HepG2 (cell line): ENCODE measurements around the gene TSTD2. TPM values are rescaled to one million over a fixed set of nuclear protein-coding genes. Genes with fewer than 3 reads are reported as not detected.

Source experiments
- ATAC-seq: fragments of 200-7000 bp; cut with Tn5 transposase; 3 replicates; pipeline ENCODE4 v1.9.1; 2020; ENCODE audit warnings: mild to moderate bottlenecking, moderate library complexity
- BruUV-seq: library from RNA; stranded (reverse); fragments of 400-500 nt; replicated peaks from 2 replicates; lab custom pipeline; 2021; lab: Mats Ljungman, UMichigan
- CTCF ChIA-PET: fragments of 300-600 bp; formaldehyde crosslinking; extraction: SDS; loops from one replicate; lab custom pipeline; 2021; ENCODE audit warnings: low total read pairs, inconsistent platforms, low intra/inter-chr PET ratio; lab: Yijun Ruan, JAX
- POLR2A ChIA-PET: fragments of 350-600 bp; sonication (Branson Sonifier 250); formaldehyde crosslinking; loops from one replicate; lab custom pipeline; 2020; ENCODE audit warnings: antibody characterized with exemption, inconsistent platforms; lab: Yijun Ruan, JAX
- DNase-seq: peaks from one replicate; pipeline ENCODE4 v3.0.0-alpha.2; 2015; ENCODE audit warnings: low spot score
- FAIRE-seq: peaks from 3 replicates; lab custom pipeline; 2011; peaks lifted over from hg19 to GRCh38; lab: Jason Lieb, UNC
- H2AFZ ChIP-seq: one replicate; pipeline ENCODE4 v1.6.1; 2011; ENCODE audit warnings: low read length, inconsistent platforms
- H3K27ac ChIP-seq: fragments of 300-600 bp; 3 replicates; pipeline ENCODE4 v1.8.0; 2011; ENCODE audit warnings: mixed run types, mild to moderate bottlenecking, mixed read lengths, low read length, inconsistent platforms; ENCODE audit not compliant: insufficient read depth; ENCODE audit errors: extremely low read length
- H3K27me3 ChIP-seq, 2 experiments: fragments of 200-600 bp in 1 of 2; 2 replicates in 1 of 2; 3 replicates in 1 of 2; pipeline versions ENCODE4 v1.6.0 to v1.8.0; 2011; ENCODE audit warnings: low read length in 2 of 2, mild to moderate bottlenecking in 2 of 2, moderate library complexity in 2 of 2, inconsistent platforms in 1 of 2; ENCODE audit not compliant: insufficient read depth in 2 of 2, control insufficient read depth in 1 of 2
- H3K36me3 ChIP-seq, 2 experiments: fragments of 200-600 bp in 1 of 2; replicated peaks in 1 of 2; 2 replicates in 1 of 2; 3 replicates in 1 of 2; pipeline versions ENCODE4 v1.5.1 to v1.8.0; 2011; ENCODE audit warnings: low read length in 2 of 2, inconsistent platforms in 1 of 2; ENCODE audit not compliant: insufficient read depth in 2 of 2, control insufficient read depth in 1 of 2
- H3K4me1 ChIP-seq: 2 replicates; pipeline ENCODE4 v1.5.1; 2012; ENCODE audit warnings: low read length, inconsistent platforms; ENCODE audit not compliant: insufficient read depth
- H3K4me2 ChIP-seq: 2 replicates; pipeline ENCODE4 v1.6.0; 2011; ENCODE audit warnings: low read depth, low read length, inconsistent platforms
- H3K4me3 ChIP-seq, 3 experiments: fragments of 200-600 bp in 1 of 3; sonication (generic), shearing (Covaris generic) in 1 of 3; replicated peaks in 1 of 3; 2 replicates each; pipeline ENCODE4 v1.5.1; 2011 to 2016; ENCODE audit warnings: low read length in 3 of 3, inconsistent platforms in 2 of 3, low read depth in 2 of 3, mild to moderate bottlenecking in 2 of 3, control low read depth in 1 of 3, mixed read lengths in 1 of 3; ENCODE audit not compliant: insufficient read depth in 1 of 3
- H3K79me2 ChIP-seq: one replicate; pipeline ENCODE4 v1.6.1; 2011; ENCODE audit warnings: low read length, inconsistent platforms; ENCODE audit not compliant: insufficient read depth
- H3K9ac ChIP-seq: 2 replicates; pipeline ENCODE4 v1.6.0; 2011; ENCODE audit warnings: mild to moderate bottlenecking, low read depth, low read length, inconsistent platforms; ENCODE audit not compliant: insufficient read depth
- H3K9me3 ChIP-seq: 2 replicates; pipeline ENCODE4 v1.5.1; 2012; ENCODE audit warnings: mild to moderate bottlenecking, low read length
- H4K20me1 ChIP-seq: 2 replicates; pipeline ENCODE4 v1.6.0; 2011; ENCODE audit warnings: inconsistent platforms, mild to moderate bottlenecking, low read length, moderate library complexity; ENCODE audit not compliant: insufficient read depth
- CEBPG ChIP-seq: IDR thresholded peaks from 2 replicates; pipeline ENCODE4 v1.6.1; 2016
- HHEX ChIP-seq: IDR thresholded peaks from 2 replicates; pipeline ENCODE4 v1.6.1; 2016; ENCODE audit warnings: control low read depth
- NAIF1 ChIP-seq: sonication (generic); formaldehyde crosslinking; IDR thresholded peaks from 2 replicates; pipeline ENCODE4 v1.5.0; 2020; ENCODE audit warnings: mild to moderate bottlenecking, missing genetic modification reagents, borderline replicate concordance
- NFIC ChIP-seq: IDR thresholded peaks from 2 replicates; pipeline ENCODE4 v1.6.1; 2012; ENCODE audit warnings: mild to moderate bottlenecking, low read length, inconsistent platforms
- RNF219 ChIP-seq: sonication (generic); formaldehyde crosslinking; IDR thresholded peaks from 2 replicates; pipeline ENCODE4 v1.5.0; 2020; ENCODE audit warnings: mild to moderate bottlenecking, missing genetic modification reagents
- ZBTB44 ChIP-seq: sonication (generic); formaldehyde crosslinking; IDR thresholded peaks from 2 replicates; pipeline ENCODE4 v1.4.0; 2020; ENCODE audit warnings: missing genetic modification reagents
- ZMAT3 ChIP-seq: sonication (generic); formaldehyde crosslinking; conservative IDR thresholded peaks from 2 replicates; pipeline ENCODE4 v1.7.0; 2021; ENCODE audit warnings: missing genetic modification reagents
- ZNF556 ChIP-seq: sonication (generic); formaldehyde crosslinking; IDR thresholded peaks from 2 replicates; pipeline ENCODE4 v1.4.0; 2020; ENCODE audit warnings: mild to moderate bottlenecking, missing genetic modification reagents, borderline replicate concordance
- WGBS: methylation state at CpG from one replicate; pipeline ENCODE4 v1.1.6; 2017; ENCODE audit warnings: low lambda C conversion rate; 5-methylcytosine and 5-hydroxymethylcytosine counted together
- in situ Hi-C: cut with HindIII; loops from 2 replicates; pipeline ENCODE4 v1.10.0; 2017; ENCODE audit warnings: low pct_unique_long_range_greater_than_20kb; ENCODE audit not compliant: extremely low pct_ligation_motif_present
- intact Hi-C: fragments of 100-400 bp; cut with micrococcal nuclease; formaldehyde crosslinking; loops from one replicate; pipeline ENCODE4 v1.10.0; 2022; ENCODE audit not compliant: unreplicated experiment
- polyA plus RNA-seq, 8 experiments: library from polyadenylated mRNA; depleted of rRNA in 3 of 8; stranded (reverse) in 7 of 8; unstranded in 1 of 8; fragments of >200 nt; fragmentation: Illumina TruSeq in 4 of 8; extraction: Trizol in 4 of 8; gene quantifications; 2 replicates each; pipeline versions ENCODE4 v1.2.1 to v1.2.3, GENCODE V29; 2011 to 2016; ENCODE audit warnings: low read depth in 4 of 8, missing spikeins in 1 of 8, mixed read lengths in 1 of 8; ENCODE audit not compliant: insufficient read depth in 1 of 8
- total RNA-seq, 5 experiments: library from RNA; depleted of rRNA; stranded (reverse); fragments of >200 nt; fragmentation: Illumina TruSeq; extraction: Trizol; gene quantifications; 2 replicates each; pipeline ENCODE4 v1.2.3, GENCODE V29; 2016; ENCODE audit warnings: low read depth in 1 of 5

TSTD2 gene
- total and polyA plus RNA-seq, 2 of the 13 experiments (the other 11 are each of a cell fraction or from before 2014, with no cell fraction given): 16.0 to 23.1 TPM

GRCh38 chr9:97594381-97594921, 38.7 kb downstream of the TSTD2 start:
- Histone ChIP-seq H3K4me1 (peaks cover 6% of the 10 kb centered on the region), H3K4me2 (no peak overlapping the region), H3K36me3 (no peaks in the 10 kb centered on the region), H3K9me3 (no peaks in the 10 kb centered on the region), H3K27ac (no peak overlapping the region), H2AFZ (no peak overlapping the region), H3K79me2 (no peaks in the 10 kb centered on the region), H3K27me3 (no peaks in the 10 kb centered on the region), H4K20me1 (no peaks in the 10 kb centered on the region), H3K4me3 (no peak overlapping the region), H3K9ac (no peak overlapping the region)
- intact Hi-C loops: no loop called here
- WGBS: 47% methylated on average over 8 of the region's 11 CpGs
- no peak for FAIRE-seq
- BruUV-seq: no TSS peak
- no peak for ATAC-seq
- ChIA-PET POLR2A (no interaction called here), CTCF (no interaction called here)
- TF ChIP-seq RNF219 (no peak), NAIF1 (no peak), ZMAT3 (no peak), ZBTB44 (no peak), CEBPG (CRISPR knock-in tag) (no peak), NFIC (no peak), HHEX (no peak), ZNF556 (no peak)
- no peak for DNase-seq
- in situ Hi-C loops: loop anchor here (10.0 kb wide), 1 partner anchor 130 kb away; no protein-coding TSS in a partner anchor
